Lower leg skin (tissue), 4 donors: ENCODE measurements around the gene TAOK3. TPM values are rescaled to one million over a fixed set of nuclear protein-coding genes. Genes with fewer than 3 reads are reported as not detected.

ENCODE experiments used
- DNase-seq, 2 donors: peaks; one replicate each; pipeline ENCODE4 v3.0.0-alpha.2; 2019; ENCODE audit warnings: low spot score in 2 of 2
- H3K4me3 ChIP-seq: fragments of 200-600 bp; sonication (generic); 2 replicates; pipeline ENCODE4 v1.5.1; 2017; ENCODE audit warnings: mild to moderate bottlenecking, low read depth; ENCODE audit not compliant: poor library complexity, severe bottlenecking
- POLR2A ChIP-seq, 2 donors: fragments of 450-650 bp; IDR thresholded peaks; one replicate each; pipeline ENCODE4 v1.6.1; 2016 to 2017; ENCODE audit warnings: antibody characterized with exemption in 2 of 2, mild to moderate bottlenecking in 1 of 2, moderate library complexity in 1 of 2
- WGBS, 2 donors: methylation state at CpG; one replicate each; pipeline ENCODE4 v1.1.5; 2018; 5-methylcytosine and 5-hydroxymethylcytosine counted together
- intact Hi-C: fragments of 100-400 bp; cut with DNase I; formaldehyde crosslinking; loops from one replicate; pipeline ENCODE4 v1.15.0; 2023; ENCODE audit warnings: low total_unique reads
- total RNA-seq, 4 donors: library from RNA; depleted of rRNA; stranded (reverse); fragments of >200 nt; gene quantifications; one replicate each; pipeline ENCODE4 v1.1.0, GENCODE V29; 2016
- TF ChIP-seq, protein P1 (sequence below), 3 donors: fragments of 450-650 bp; IDR thresholded peaks; one replicate each; pipeline ENCODE4 v1.5.1; 2016; ENCODE audit warnings: antibody characterized with exemption in 3 of 3, mild to moderate bottlenecking in 3 of 3, moderate library complexity in 2 of 3

The TAOK3 gene
- total RNA-seq, 4 donors from 2014 or later, result 15.7 to 46.6 (median 24.7) TPM

DNA sequence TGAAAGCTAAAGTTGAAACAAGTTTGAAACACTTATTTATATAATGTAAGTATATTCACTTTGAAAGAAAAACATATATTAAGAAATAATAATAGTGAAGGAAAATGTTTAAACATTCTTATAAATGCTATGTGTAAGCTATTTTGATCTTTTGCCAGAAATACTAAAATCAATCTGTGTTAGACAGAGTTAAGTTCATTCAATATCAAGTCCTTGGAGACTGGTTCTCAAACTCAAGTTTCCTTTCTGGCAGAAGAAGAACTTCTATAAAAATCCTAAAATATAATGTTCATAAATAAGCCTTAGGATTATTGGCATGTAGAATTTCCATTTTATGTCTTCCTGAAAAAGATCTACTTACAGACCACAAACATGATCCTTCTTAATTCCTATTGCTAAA, 45.3 kb downstream of the TAOK3 start:
- no peak for DNase-seq
- intact Hi-C loops, result no loop called here
- no peak for TF ChIP-seq POLR2A (IDR thresholded peaks at IDR 0.05)
- TF ChIP-seq, protein P1, sequence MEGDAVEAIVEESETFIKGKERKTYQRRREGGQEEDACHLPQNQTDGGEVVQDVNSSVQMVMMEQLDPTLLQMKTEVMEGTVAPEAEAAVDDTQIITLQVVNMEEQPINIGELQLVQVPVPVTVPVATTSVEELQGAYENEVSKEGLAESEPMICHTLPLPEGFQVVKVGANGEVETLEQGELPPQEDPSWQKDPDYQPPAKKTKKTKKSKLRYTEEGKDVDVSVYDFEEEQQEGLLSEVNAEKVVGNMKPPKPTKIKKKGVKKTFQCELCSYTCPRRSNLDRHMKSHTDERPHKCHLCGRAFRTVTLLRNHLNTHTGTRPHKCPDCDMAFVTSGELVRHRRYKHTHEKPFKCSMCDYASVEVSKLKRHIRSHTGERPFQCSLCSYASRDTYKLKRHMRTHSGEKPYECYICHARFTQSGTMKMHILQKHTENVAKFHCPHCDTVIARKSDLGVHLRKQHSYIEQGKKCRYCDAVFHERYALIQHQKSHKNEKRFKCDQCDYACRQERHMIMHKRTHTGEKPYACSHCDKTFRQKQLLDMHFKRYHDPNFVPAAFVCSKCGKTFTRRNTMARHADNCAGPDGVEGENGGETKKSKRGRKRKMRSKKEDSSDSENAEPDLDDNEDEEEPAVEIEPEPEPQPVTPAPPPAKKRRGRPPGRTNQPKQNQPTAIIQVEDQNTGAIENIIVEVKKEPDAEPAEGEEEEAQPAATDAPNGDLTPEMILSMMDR (IDR thresholded peaks at IDR 0.05), result no peak

DNA sequence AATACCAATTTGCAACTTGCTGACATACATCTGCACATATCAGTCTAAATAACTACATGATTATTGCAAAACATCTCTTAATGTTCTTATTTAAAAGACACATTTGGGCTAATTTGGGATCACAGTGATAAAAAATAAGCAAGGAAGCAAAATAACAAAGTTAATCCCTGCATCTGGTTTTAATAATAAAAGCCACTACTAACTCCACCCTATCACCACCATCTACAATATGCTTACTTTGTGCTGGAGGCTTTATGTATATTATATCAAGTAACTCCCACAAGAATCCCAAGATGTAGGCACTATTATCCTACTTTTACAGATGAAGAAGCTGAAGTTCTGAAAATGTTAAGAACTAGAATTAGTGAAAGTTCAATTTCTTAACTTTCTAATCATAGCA, 45.7 kb downstream of the TAOK3 start:
- intact Hi-C loops, result no loop called here
- H3K4me3 ChIP-seq, result no peak overlapping the region
- TF ChIP-seq POLR2A (IDR thresholded peaks at IDR 0.05), result no peak
- TF ChIP-seq, protein P1 (IDR thresholded peaks at IDR 0.05), result no peak
- DNase-seq, result no peak

More for the DNA sequence above, 45.3 kb downstream of the TAOK3 start:
- H3K4me3 ChIP-seq, result no peak overlapping the region

DNA sequence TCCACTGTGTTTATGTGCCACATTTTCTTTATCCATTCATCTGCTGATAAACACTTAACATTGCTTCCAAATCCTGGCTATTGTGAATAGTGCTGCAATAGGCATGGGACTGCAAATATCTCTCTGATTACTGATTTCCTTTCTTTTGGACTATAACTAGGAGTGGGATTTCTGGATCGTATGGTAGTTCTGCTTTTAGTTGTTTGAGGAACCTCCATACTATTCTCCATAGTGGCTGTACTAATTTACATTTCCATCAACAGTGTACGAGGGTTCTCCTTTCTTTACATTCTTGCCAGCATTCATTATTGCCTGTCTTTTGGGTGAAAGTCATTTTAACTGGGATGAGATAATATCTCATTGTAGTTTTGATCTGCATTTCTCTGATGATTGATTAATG, 47.6 kb downstream of the TAOK3 start:
- TF ChIP-seq POLR2A (IDR thresholded peaks at IDR 0.05), result no peak
- TF ChIP-seq, protein P1 (IDR thresholded peaks at IDR 0.05), result no peak
- intact Hi-C loops, result no loop called here
- DNase-seq, result no peak
- 63 to 81% methylated on average over 2 of the region's 2 CpGs for WGBS, 2 donors
- no peak overlapping the region for H3K4me3 ChIP-seq

DNA sequence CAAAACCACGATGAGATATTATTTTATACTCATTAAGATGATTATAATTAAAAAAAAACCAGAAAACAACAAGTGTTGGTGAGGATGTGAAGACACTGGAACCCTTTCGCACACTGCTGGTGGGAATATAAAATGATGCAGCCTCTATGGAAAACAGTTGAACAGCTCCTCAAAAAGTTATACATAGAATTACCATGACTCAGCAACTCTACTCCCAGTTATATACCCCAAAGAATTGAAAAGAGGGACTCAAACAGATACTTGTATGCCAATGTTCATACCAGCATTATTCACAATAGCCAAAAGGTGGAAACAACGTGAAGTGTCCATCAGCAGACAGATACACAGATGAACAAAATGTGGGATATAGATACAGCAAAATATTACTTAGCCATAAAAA, 53.1 kb downstream of the TAOK3 start:
- intact Hi-C loops, result no loop called here
- DNase-seq, result no peak
- 92 to 94% methylated on average over 3 of the region's 3 CpGs for WGBS, 2 donors
- no peak overlapping the region for H3K4me3 ChIP-seq
- TF ChIP-seq, protein P1 (IDR thresholded peaks at IDR 0.05), result no peak
- TF ChIP-seq POLR2A (IDR thresholded peaks at IDR 0.05), result no peak

DNA sequence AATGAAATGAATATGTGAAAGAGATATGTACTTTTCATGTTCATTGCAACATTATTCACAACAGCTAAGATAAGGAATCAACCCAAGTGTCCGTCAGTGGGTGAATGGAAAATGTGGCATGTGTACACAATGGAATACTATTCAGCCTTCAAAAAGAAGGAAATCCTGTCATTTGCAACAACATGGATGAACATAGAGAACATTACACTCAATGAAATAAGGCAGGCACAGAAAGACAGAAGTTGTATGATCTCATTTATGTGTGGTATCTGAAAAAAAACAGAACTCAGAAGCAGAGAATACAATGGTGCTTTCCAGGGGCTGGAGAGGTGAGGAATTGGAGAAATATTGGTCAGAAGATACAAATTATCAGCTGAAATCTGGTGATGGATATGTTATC, 54.0 kb downstream of the TAOK3 start:
- 98 to 100% methylated on average over 1 of the region's 1 CpG for WGBS, 2 donors
- intact Hi-C loops, result no loop called here
- DNase-seq, result no peak
- H3K4me3 ChIP-seq, result no peak overlapping the region
- TF ChIP-seq, protein P1 (IDR thresholded peaks at IDR 0.05), result no peak
- TF ChIP-seq POLR2A (IDR thresholded peaks at IDR 0.05), result no peak

DNA sequence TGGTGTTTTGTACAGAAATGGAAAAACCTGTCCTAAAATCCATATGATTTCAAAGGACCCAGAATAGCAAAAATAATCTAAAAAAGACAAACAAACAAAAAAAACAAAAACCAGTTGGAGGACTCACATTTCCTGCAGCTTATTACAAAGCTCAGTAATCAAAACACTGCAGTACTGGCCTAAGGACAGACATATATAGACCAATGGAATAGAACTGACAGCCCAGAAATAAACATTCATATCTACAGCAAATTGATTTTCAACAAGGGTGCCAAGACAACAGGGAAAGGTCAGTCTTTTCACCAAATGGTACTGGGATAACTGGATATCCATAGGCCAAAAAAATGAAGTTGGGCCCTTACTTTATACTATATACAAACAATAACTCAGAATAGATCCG, 55.0 kb downstream of the TAOK3 start:
- 98% methylated on average over 1 of the region's 1 CpG for WGBS, 2 donors
- intact Hi-C loops, result no loop called here
- DNase-seq, result no peak
- TF ChIP-seq, protein P1 (IDR thresholded peaks at IDR 0.05), result no peak
- no peak for TF ChIP-seq POLR2A (IDR thresholded peaks at IDR 0.05)
- H3K4me3 ChIP-seq, result no peak overlapping the region
